ENCODE data around the gene WDR54. TPM values are rescaled to one million over a fixed set of nuclear protein-coding genes. Genes with fewer than 3 reads are reported as not detected.

WDR54 gene
- polyA plus RNA-seq, 3 donors, result 35.9 to 40.2 (median 36.5) TPM

DNA sequence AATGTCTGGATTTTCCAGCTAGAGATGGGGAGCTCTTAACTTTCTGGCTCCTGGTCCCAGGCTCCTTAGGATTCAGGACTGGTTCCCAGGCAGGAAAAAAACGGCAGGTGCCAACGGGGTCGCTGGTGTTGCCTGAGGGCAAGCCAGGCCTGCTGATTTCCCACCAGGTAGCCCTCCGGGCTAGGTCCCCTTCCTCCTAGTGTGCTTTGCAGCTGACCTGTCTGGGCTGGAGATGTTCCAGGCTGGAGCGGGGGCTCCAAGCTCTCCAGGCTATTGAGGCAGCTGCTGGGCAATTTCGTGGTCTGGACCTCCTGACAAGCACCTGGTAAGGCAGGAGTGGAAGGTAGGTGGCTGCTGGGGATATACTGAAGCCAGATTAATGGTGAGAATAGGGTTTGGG, 53.0 kb downstream of the WDR54 start:
- DNase-seq (ENCODE audit: low read depth in 3 of 3, low spot score in 2 of 3), result no peak

DNA sequence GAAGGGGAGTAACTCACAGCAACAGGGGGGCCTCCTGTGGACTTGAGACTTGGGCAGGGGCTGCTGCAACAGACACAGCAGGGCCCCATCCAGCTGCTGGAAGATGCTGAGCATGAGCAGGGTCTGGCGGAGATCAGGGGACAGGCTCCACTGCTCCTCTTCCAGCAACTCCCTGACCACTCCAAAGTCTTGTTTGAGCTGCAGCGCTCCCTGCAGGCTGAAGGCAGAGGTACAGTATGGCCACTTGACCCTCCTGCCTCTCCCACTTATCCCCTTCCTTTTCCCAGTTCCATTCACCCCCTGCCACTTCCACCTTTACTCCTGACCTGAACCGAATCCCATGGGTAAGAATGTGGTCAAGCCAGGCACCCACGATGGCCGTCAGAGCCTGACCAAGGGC, 53.4 kb downstream of the WDR54 start:
- no peak for DNase-seq (ENCODE audit: low read depth in 3 of 3, low spot score in 2 of 3)

Other genes with a start within 250 kb of the WDR54 start
- 10 to 100 TPM; 96.4 to 99.9 (median 98.6) TPM for gene MOB1A, start 242.9 kb upstream of the WDR54 start, polyA plus RNA-seq (ENCODE audit: insufficient read length in 3 of 3)
- 10 to 100 TPM; 26.9 to 31.0 (median 29.8) TPM for gene MTHFD2, start 223.1 kb upstream of the WDR54 start, polyA plus RNA-seq (ENCODE audit: insufficient read length in 3 of 3)
- 1 to 10 TPM; 1.4 to 2.2 (median 2.2) TPM for gene SLC4A5, start 78.3 kb upstream of the WDR54 start, polyA plus RNA-seq (ENCODE audit: insufficient read length in 3 of 3)
- 100 to 1,000 TPM; 137 to 143 (median 140) TPM for gene DCTN1, start 41.4 kb upstream of the WDR54 start, polyA plus RNA-seq (ENCODE audit: insufficient read length in 3 of 3)
- gene C2orf81, start 111 bp upstream of the WDR54 start, polyA plus RNA-seq (ENCODE audit: insufficient read length in 3 of 3), result 1 to 10 TPM; 4.4 to 6.6 (median 5.7) TPM
- gene RTKN, start 20.2 kb downstream of the WDR54 start, polyA plus RNA-seq (ENCODE audit: insufficient read length in 3 of 3), result 10 to 100 TPM; 55.3 to 59.0 (median 55.9) TPM
- 10 to 100 TPM; 14.6 to 29.6 (median 24.2) TPM for gene INO80B, start 33.4 kb downstream of the WDR54 start, polyA plus RNA-seq (ENCODE audit: insufficient read length in 3 of 3)
- 100 to 1,000 TPM in 1 of 3 donors, 10 to 100 TPM in 2; 90.1 to 101 (median 96.6) TPM for gene WBP1, start 36.7 kb downstream of the WDR54 start, polyA plus RNA-seq (ENCODE audit: insufficient read length in 3 of 3)
- gene MOGS, start 43.7 kb downstream of the WDR54 start, polyA plus RNA-seq (ENCODE audit: insufficient read length in 3 of 3), result 10 to 100 TPM; 43.6 to 56.1 (median 47.2) TPM
- 10 to 100 TPM; 37.1 to 43.6 (median 38.9) TPM for gene MRPL53, start 51.0 kb downstream of the WDR54 start, polyA plus RNA-seq (ENCODE audit: insufficient read length in 3 of 3)
- 10 to 100 TPM in 2 of 3 donors, 1 to 10 TPM in 1; 7.7 to 10.6 (median 10.1) TPM for gene CCDC142, start 61.3 kb downstream of the WDR54 start, polyA plus RNA-seq (ENCODE audit: insufficient read length in 3 of 3)
- 10 to 100 TPM; 24.4 to 26.6 (median 24.9) TPM for gene TTC31, start 61.4 kb downstream of the WDR54 start, polyA plus RNA-seq (ENCODE audit: insufficient read length in 3 of 3)
- gene LBX2, start 77.9 kb downstream of the WDR54 start, polyA plus RNA-seq (ENCODE audit: insufficient read length in 3 of 3), result 1 to 10 TPM; 1.4 to 3.5 (median 1.7) TPM
- 10 to 100 TPM; 27.6 to 27.8 (median 27.6) TPM for gene PCGF1, start 86.0 kb downstream of the WDR54 start, polyA plus RNA-seq (ENCODE audit: insufficient read length in 3 of 3)
- gene TLX2, start 92.7 kb downstream of the WDR54 start, polyA plus RNA-seq (ENCODE audit: insufficient read length in 3 of 3), result under 1 TPM in 1 of 3 donors, not detected in 2; 0.06 TPM
- under 1 TPM; 0.08 to 0.18 (median 0.12) TPM for gene DQX1, start 104.5 kb downstream of the WDR54 start, polyA plus RNA-seq (ENCODE audit: insufficient read length in 3 of 3)
- 10 to 100 TPM; 92.5 to 99.8 (median 97.0) TPM for gene AUP1, start 108.0 kb downstream of the WDR54 start, polyA plus RNA-seq (ENCODE audit: insufficient read length in 3 of 3)
- gene HTRA2, start 108.2 kb downstream of the WDR54 start, polyA plus RNA-seq (ENCODE audit: insufficient read length in 3 of 3), result 10 to 100 TPM; 32.3 to 35.8 (median 33.1) TPM
- 1 to 10 TPM; 9.2 to 9.9 (median 9.8) TPM for gene LOXL3, start 132.2 kb downstream of the WDR54 start, polyA plus RNA-seq (ENCODE audit: insufficient read length in 3 of 3)
- gene DOK1, start 133.0 kb downstream of the WDR54 start, polyA plus RNA-seq (ENCODE audit: insufficient read length in 3 of 3), result 1 to 10 TPM; 8.0 to 9.8 (median 8.6) TPM
- under 1 TPM; 0.57 to 0.72 (median 0.71) TPM for gene M1AP, start 226.6 kb downstream of the WDR54 start, polyA plus RNA-seq (ENCODE audit: insufficient read length in 3 of 3)
- gene SEMA4F, start 232.5 kb downstream of the WDR54 start, polyA plus RNA-seq (ENCODE audit: insufficient read length in 3 of 3), result 1 to 10 TPM; 5.7 to 6.5 (median 5.8) TPM

Data from right renal cortex interstitium (tissue), 3 donors.